Adipocyte (in vitro differentiated cells): ENCODE measurements around the gene KYNU.
A peak's percentile ranks its signal among the peaks of the same experiment; 100 is the strongest.

Experiments
- DNase-seq: peaks from one replicate; pipeline ENCODE4 v3.0.0-alpha.2; 2015; ENCODE audit warnings: low read depth
- H3K27me3 ChIP-seq: replicated peaks from 2 replicates; pipeline ENCODE4 v1.7.0; 2013; ENCODE audit warnings: mild to moderate bottlenecking, low read length, moderate library complexity; ENCODE audit not compliant: control insufficient read depth, insufficient read depth
- H3K36me3 ChIP-seq: 2 replicates; pipeline ENCODE4 v1.7.0; 2013; ENCODE audit warnings: low read length, mild to moderate bottlenecking, moderate library complexity; ENCODE audit not compliant: control insufficient read depth, insufficient read depth, severe bottlenecking
- H3K4me1 ChIP-seq: 2 replicates; pipeline ENCODE4 v1.7.0; 2013; ENCODE audit warnings: mild to moderate bottlenecking, low read length, moderate library complexity; ENCODE audit not compliant: control insufficient read depth, insufficient read depth
- H3K4me3 ChIP-seq: 2 replicates; pipeline ENCODE4 v1.7.0; 2013; ENCODE audit warnings: mild to moderate bottlenecking, low read length, moderate library complexity
- H3K9ac ChIP-seq: 2 replicates; pipeline ENCODE4 v1.7.0; 2013; ENCODE audit warnings: mild to moderate bottlenecking, low read length, moderate library complexity
- H3K9me3 ChIP-seq: 2 replicates; pipeline ENCODE4 v1.7.0; 2013; ENCODE audit warnings: mild to moderate bottlenecking, low read length, moderate library complexity; ENCODE audit not compliant: control insufficient read depth

KYNU gene

DNA sequence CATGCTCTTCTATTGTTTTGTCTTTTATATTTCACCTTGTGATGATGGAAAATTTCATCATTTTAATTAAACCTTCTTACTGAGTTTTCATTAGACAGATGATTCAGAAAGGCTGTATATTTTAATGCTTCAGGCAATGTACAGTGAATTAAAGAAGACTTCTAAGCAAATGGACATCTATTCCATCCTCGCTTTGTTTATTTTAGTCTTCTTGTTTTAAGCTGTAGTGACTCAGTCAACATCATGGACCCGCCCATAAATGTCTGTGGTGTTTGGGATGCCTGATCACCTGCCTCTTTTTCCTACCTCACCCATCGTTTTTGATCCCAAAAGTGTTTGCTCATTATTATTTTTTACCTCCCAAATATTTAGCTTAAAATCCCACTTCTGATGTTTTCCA lies 43.1 kb downstream of the KYNU start:
- no peaks in the 10 kb centered on the region for H3K4me1 ChIP-seq
- H3K27me3 ChIP-seq: no peaks in the 10 kb centered on the region
- no peak overlapping the region for H3K4me3 ChIP-seq
- no peaks in the 10 kb centered on the region for H3K36me3 ChIP-seq
- DNase-seq: no peak
- no peaks in the 10 kb centered on the region for H3K9me3 ChIP-seq
- H3K9ac ChIP-seq: no peak overlapping the region

DNA sequence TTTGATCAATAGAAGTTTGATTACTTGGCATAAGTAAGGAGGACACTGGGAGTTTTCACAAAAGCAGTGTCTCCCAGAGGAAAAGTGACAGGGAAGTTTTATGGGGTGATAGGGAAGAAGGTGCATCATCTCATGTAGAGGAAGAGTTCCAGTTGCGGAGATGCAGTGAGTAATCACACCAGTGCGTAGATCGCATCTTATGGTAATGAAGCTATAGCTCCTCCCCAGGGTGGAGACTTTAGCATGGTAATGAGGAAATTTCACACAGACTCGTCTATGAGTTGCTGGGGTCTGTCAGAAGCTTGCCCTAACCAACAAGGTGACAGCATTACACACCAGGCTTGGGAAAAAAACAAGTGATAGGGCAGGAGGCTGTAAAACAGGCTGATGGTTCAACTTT lies 49.0 kb downstream of the KYNU start:
- H3K36me3 ChIP-seq: no peaks in the 10 kb centered on the region
- H3K4me3 ChIP-seq: no peak overlapping the region
- no peaks in the 10 kb centered on the region for H3K9me3 ChIP-seq
- DNase-seq: no peak
- H3K27me3 ChIP-seq: no peaks in the 10 kb centered on the region
- H3K9ac ChIP-seq: no peak overlapping the region
- H3K4me1 ChIP-seq: no peaks in the 10 kb centered on the region

DNA sequence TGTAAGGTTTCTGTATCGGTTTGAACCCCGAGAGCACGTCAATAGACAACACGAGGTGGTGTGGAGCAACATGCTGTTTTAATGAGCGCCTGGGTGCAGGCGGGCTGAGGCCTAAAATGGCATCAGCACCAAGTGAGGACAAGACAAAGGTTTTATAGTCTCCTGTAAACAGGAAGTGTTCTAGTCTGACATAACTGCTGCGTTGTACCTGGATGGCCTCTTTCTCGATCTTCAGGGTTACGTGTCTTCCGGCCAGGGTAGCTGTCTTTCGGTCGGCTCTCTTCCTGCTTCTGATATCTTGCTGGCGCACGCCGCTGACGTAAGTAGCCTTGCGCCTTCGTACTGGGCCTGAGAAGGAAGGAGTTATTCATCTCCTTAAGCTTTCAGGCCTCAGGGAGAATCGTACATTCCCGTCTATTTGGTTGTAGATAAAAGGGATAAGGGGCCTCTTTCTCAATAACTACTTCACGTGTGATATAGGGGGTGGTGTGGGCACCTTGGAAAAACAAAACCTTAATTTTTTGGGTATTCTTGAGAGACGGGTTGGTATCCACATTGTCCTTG lies 53.5 kb downstream of the KYNU start:
- H3K9me3 ChIP-seq: no peaks in the 10 kb centered on the region
- no peak overlapping the region for H3K9ac ChIP-seq
- H3K4me3 ChIP-seq: no peak overlapping the region
- H3K4me1 ChIP-seq: no peaks in the 10 kb centered on the region
- no peak for DNase-seq
- H3K36me3 ChIP-seq: no peaks in the 10 kb centered on the region
- H3K27me3 ChIP-seq: no peaks in the 10 kb centered on the region

DNA sequence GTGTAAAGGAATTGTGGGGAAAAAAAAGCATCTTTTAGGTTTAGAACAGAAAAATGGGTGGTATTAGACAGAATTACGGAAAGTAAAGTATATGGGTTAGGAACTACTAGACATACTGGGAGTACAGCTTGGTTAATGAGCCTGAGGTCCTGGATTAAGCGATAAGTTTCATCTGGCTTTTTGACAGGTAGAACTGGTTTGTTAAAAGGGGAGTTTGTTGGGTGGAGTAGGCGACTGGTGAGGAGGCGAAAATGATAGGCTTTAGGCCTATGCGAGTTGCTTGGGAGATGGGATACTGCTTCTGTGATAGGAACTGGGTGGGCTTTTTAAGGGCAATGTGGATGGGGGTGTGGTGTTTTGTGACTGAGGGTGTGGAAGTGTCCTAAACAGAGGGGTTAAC lies 56.5 kb downstream of the KYNU start:
- Histone ChIP-seq H3K9me3 (no peaks in the 10 kb centered on the region), H3K36me3 (no peaks in the 10 kb centered on the region), H3K27me3 (no peaks in the 10 kb centered on the region), H3K4me1 (no peaks in the 10 kb centered on the region), H3K4me3 (no peak overlapping the region), H3K9ac (no peak overlapping the region)
- DNase-seq: no peak

DNA sequence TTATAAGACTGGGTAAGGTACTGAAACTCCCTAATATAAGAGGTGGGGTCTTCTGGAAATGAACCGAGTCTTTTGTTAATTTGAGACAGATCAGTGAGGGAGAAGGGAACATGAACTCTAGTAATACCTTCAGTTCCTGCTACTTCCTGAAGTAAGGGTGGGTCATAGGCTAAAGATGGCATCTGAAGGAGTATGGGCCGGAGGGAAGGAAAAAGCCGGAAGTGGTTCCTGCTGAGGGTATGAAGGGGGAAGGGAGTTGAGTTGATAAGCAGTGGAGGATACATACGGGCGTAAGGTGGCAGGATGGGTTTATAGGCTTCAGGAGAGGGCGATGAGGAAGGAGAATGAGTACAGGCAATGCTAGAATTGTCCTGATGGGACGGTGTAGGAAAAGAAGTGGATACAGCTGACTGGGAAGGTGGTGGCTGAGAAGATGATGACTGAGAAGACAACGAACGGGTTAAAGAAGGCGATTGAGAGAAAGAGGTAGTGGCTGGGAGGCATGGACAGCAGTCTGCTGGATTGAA lies 58.2 kb downstream of the KYNU start:
- H3K9ac ChIP-seq: no peak overlapping the region
- no peaks in the 10 kb centered on the region for H3K36me3 ChIP-seq
- H3K4me1 ChIP-seq: no peaks in the 10 kb centered on the region
- H3K9me3 ChIP-seq: no peaks in the 10 kb centered on the region
- no peaks in the 10 kb centered on the region for H3K27me3 ChIP-seq
- no peak overlapping the region for H3K4me3 ChIP-seq
- DNase-seq: no peak

DNA sequence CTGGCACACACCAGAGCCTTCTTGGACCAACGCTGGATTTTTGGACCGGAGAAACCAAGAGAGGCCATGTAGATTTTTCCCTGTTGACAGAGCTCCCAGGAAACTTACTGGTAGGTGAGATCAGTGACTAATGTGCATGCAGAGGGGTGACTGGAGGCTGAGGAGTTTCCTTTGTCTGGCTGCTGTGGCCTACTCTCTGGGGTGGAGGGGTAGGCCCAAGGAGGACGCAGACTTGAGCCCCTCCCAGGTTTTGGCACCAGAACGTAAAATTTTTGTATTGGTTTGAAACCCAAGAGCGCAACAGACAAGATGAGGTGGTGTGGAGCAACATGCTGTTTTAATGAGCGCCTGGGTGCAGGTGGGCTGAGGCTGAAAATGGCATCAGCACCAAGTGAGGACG lies 59.2 kb downstream of the KYNU start:
- Histone ChIP-seq H3K27me3 (no peaks in the 10 kb centered on the region), H3K36me3 (no peaks in the 10 kb centered on the region), H3K4me3 (no peak overlapping the region), H3K9me3 (no peaks in the 10 kb centered on the region), H3K4me1 (no peaks in the 10 kb centered on the region), H3K9ac (no peak overlapping the region)
- no peak for DNase-seq

DNA sequence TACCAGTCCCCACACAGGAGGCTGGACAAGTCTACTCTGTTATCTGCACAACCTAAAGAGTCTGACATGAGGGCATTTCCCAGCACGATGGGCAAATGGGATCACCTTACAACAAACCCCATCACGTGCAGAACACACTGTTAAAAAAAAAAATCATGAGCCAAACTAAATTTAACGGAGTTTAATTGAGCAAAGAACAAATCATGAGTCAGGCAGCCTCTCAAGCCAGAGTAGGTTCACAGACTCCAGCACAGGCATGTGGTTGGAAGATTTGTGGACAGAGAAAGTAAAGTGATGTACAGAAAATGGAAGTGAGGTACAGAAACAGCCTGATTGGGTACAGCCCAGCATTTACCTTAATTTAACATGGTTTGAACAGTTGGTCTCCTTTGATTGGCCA lies 59.9 kb downstream of the KYNU start:
- DNase-seq: no peak
- H3K4me3 ChIP-seq: no peak overlapping the region
- H3K36me3 ChIP-seq: no peaks in the 10 kb centered on the region
- no peak overlapping the region for H3K9ac ChIP-seq
- H3K4me1 ChIP-seq: no peaks in the 10 kb centered on the region
- H3K9me3 ChIP-seq: no peaks in the 10 kb centered on the region
- H3K27me3 ChIP-seq: no peaks in the 10 kb centered on the region

DNA sequence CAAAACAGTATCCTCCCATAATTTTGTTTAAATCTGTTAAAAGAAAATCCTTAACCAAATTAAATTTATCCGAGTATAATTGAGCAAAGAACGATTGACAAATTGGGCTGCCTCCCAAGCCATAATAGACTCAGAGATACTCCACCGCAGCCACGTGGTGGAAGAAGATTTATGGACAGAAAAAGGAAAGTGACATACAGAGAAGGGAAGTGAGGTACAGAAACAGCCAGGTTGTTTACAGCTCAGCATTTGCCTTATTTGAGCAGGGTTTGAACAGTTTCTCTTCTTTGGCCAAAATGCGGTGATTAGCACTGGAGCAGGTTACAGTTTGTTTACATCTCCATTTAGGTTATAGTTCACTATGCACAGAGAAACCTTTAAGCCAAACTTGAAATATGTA lies 60.8 kb downstream of the KYNU start:
- Histone ChIP-seq H3K9ac (no peak overlapping the region), H3K27me3 (no peaks in the 10 kb centered on the region), H3K36me3 (no peaks in the 10 kb centered on the region), H3K9me3 (no peaks in the 10 kb centered on the region), H3K4me1 (no peaks in the 10 kb centered on the region), H3K4me3 (no peak overlapping the region)
- no peak for DNase-seq

DNA sequence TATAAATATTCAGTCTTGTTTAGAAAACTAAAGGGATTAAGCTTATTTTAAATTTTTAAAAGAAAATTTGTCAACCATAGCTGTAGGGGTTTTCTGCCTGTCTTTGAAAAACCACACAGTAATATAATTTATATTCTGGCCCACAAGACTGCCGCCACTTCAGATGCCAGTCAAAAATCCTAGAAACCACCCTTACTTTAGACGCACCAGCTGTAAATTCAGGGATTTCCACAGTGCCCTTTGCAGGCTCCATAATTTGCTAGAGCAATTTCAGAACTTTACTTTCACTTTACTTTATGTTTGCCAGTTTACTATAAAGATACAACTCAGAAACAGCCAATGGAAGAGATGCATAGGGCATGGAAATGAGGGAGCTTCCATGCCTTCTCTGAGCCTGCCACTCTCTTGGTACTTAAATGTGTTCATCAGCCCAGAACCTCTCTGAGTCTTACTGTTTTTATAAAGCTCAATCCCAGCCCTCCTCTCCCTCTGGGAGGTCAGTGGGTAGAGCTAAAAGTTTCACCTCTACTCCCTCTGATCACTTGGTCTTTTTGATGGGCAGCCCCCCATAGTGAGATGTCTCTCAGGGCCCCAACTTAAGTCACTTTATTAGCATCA lies 63.3 kb downstream of the KYNU start:
- no peak overlapping the region for H3K4me3 ChIP-seq
- H3K9me3 ChIP-seq: no peaks in the 10 kb centered on the region
- H3K27me3 ChIP-seq: no peaks in the 10 kb centered on the region
- no peak overlapping the region for H3K9ac ChIP-seq
- no peaks in the 10 kb centered on the region for H3K36me3 ChIP-seq
- DNase-seq: no peak
- peaks cover 3% of the 10 kb centered on the region for H3K4me1 ChIP-seq

DNA sequence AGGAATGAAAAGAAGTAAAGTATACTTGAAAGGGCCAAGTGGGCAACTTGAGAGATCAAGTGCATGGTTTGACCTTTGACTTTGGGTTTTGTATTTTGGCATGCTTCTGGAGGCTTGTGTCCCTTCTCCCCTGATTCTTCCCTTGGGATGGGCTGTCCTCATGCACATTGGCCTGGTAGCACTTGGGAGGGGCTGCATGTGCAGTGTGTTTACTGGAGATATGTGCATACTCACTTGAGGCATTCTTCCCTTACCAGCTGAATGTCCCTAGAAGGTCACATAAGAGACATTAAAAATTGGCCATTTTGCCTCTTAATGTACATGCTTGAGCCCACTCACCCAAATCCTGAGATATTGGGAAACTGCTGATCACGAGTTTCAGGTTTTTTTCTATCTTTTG lies 65.2 kb downstream of the KYNU start:
- Histone ChIP-seq H3K4me3 (no peak overlapping the region), H3K9ac (no peak overlapping the region), H3K9me3 (no peaks in the 10 kb centered on the region), H3K4me1 (peaks cover 3% of the 10 kb centered on the region), H3K27me3 (no peaks in the 10 kb centered on the region), H3K36me3 (no peaks in the 10 kb centered on the region)
- no peak for DNase-seq

DNA sequence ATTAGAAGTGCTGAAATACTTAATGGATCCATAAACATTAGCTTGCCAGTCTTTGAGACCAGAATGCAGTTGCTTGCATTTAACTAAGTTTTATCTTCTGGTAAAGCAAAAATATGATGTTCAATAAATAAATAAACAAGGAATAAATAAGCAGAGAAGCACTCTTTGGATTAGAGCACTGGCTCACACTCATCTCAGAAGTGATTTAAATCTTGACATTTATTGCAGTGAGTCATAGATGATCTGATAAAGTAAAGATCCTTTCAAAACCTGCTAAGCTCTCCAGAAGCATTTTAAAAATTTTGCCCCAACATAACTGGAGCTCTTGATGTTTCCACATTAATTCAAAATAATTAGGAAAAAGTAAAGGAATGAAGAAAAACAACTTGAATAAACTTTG lies 66.8 kb downstream of the KYNU start:
- DNase-seq: peak; percentile 34

DNA sequence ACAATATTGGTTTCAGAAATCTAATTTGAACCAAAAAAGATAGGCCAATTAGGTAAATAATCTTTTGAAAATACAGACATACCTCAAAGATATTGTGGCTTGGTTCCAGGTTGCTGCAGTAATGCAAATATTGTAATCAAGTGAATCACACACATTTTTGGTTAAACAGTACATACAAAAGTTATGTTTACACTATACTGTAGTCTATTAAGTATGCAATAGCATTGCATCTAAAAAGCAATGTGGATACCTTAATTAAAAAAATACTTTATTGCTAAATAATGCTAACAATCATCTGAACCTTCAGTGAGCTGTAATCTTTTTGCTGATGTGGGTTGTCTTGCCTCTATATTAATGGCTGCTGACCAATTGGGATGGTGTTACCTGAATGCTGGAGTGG lies 67.3 kb downstream of the KYNU start:
- Histone ChIP-seq H3K9me3 (no peaks in the 10 kb centered on the region), H3K4me1 (peaks cover 3% of the 10 kb centered on the region), H3K4me3 (no peak overlapping the region), H3K27me3 (no peaks in the 10 kb centered on the region), H3K9ac (no peak overlapping the region), H3K36me3 (no peaks in the 10 kb centered on the region)
- peak; percentile 8 for DNase-seq

More for the DNA sequence above, 66.8 kb downstream of the KYNU start:
- Histone ChIP-seq H3K9ac (no peak overlapping the region), H3K9me3 (no peaks in the 10 kb centered on the region), H3K27me3 (no peaks in the 10 kb centered on the region), H3K4me1 (peaks cover 3% of the 10 kb centered on the region), H3K36me3 (no peaks in the 10 kb centered on the region), H3K4me3 (no peak overlapping the region)
